Glomerular endothelial cell (primary cell): Measurements from ENCODE around the gene SERGEF. TPM values are rescaled to one million over a fixed set of nuclear protein-coding genes. Genes with fewer than 3 reads are reported as not detected.

Experiments used
- DNase-seq: peaks from one replicate; pipeline ENCODE4 v3.0.0-alpha.2; 2011; ENCODE audit warnings: low read depth, low spot score; ENCODE audit errors: extremely low read depth
- total RNA-seq: library from RNA; depleted of rRNA; stranded (reverse); fragments of >200 nt; gene quantifications from 2 replicates; pipeline ENCODE4 v1.2.3, GENCODE V29; 2015

The SERGEF gene
- total RNA-seq, 1 donor from 2014 or later, result 5.4 TPM

DNA sequence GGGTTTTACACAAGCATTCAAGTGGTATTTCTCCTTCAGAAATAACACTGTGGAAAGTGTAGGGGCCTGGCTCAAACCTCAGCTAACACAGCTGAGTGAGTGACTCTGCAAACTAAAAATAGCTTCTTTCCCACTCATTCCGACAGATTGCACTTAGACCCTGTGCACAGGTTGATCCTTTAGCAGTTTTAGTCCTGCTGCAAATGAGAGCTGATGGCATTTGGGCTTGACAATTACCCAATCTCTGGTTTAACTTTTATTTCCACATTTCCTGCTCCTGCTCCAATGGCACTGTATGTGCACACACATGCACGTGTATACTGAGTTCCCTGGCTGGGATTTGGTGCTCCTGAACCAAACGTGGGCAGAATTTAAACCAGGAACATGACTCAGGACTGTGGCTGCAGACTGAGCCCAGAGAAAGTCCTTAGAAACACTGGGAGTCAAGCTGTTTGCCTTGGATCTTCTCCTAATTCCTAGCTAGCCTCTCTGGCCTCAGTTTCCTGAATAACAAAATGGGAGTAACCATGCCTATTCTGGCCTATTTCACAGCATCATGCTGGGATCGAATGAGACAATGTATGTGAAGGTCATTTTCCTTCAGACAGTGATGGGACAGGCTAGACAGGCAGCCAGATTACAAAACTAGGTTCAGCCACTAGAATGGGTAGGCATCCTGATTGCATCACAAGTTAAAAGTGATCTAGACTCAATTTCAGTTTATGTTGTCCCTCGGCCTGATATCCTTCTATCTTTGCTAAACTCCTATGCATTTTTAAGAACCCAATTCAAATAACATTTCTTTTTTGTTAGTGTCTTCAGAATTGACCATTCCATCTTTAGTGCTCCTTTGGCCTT, 58.2 kb downstream of the SERGEF start:
- DNase-seq, result no peak

DNA sequence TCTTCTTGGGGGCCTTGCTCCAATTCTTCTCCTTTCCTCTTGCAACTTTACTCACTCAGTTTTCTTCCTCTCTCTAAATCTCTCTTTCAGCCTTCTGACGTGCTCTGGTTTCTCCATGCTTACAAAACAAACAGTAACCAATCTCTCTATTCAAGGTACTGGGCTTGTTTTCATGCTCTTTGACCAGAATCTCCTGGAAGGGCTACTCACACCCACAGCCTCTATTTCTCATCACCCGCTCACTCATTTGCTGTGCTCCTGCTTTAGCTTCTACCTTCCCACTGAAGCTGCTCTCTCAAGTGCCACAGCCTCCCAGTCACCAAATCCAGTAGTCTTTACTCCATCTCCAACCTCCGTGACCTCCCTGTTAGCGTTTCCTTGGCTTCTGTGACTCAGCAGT, 60.4 kb downstream of the SERGEF start:
- DNase-seq, result no peak

DNA sequence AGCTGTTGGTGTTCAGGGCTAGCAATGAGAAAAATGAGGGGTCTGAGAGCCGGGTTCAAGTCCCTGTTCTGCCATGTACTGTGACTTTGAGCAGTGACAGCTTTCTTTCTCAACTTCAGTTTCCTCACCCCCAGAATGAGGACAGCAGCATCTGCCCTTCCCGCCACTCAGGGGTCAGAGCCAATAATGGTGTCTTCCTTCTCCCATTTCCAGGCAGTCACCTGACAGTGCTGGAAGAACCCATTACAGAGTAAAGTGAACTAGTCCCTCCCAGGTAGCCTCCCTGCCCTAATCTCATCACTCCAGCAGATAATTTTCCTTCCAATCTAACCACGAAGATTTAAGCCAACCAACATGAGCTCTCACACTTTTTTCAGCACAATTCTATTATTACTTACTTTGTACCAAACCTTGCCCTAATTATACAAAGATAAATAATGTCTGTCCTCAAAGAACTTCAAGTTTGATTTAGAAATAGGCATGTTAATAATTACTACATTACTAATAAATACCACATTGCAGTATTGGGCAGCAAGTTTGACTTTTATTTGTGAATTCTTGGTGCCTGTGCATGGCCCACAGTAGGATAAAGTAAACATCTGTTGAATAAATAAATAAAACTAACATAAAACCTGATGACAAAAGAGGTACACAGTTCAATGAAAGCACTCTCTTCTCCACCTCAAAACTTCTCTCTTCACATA, 61.0 kb downstream of the SERGEF start:
- no peak for DNase-seq

GRCh38 chr11:17950644-17951043, 62.2 kb downstream of the SERGEF start:
- no peak for DNase-seq

DNA sequence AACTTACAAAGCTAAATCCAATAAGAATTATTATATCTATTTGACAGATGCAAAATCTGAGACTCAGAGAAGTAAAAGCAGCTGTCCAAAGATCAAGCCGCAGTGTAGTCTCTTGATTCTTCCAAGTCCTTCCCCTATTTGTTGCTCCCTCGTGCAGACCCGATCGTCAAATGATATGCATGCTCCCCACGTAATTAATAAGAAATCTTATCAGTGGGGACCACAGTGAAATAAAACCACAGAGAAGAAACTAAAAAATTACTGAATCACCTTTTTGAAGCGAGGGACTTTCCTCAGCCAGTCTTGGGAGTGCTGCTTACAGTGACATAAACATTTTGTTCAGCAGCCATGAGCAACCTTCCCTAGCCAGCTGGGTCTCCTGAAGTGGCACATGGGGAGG, 64.6 kb downstream of the SERGEF start:
- DNase-seq, result no peak

- no peak for DNase-seq
Observed at GRCh38 chr11:17939542-17939941, 73.3 kb downstream of the SERGEF start.

DNA sequence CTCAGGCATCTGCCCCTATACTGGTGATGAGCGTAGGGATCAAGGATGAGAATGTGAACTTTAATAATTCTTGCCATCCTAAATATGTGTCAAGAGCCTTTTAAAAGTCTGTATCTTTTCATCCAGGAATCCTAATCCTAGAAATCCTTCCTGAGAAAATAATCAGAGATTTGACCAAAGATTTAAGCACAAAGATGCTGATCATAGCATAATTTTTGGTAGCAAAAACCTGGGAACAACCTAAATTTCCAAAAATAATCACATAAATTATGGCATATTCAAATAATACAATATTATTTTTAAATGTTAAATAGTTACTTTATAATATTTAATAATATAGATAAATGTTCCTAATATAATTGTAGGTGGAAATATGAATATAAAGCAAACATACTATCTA, 76.1 kb downstream of the SERGEF start:
- DNase-seq, result no peak

- no peak for DNase-seq
Observed at GRCh38 chr11:17934194-17934593, 78.7 kb downstream of the SERGEF start.

GRCh38 chr11:17933708-17934107, 79.1 kb downstream of the SERGEF start:
- no peak for DNase-seq

- no peak for DNase-seq
Observed at GRCh38 chr11:17932472-17932871, 80.4 kb downstream of the SERGEF start.

GRCh38 chr11:17931595-17931994, 81.3 kb downstream of the SERGEF start:
- DNase-seq, result no peak

DNA sequence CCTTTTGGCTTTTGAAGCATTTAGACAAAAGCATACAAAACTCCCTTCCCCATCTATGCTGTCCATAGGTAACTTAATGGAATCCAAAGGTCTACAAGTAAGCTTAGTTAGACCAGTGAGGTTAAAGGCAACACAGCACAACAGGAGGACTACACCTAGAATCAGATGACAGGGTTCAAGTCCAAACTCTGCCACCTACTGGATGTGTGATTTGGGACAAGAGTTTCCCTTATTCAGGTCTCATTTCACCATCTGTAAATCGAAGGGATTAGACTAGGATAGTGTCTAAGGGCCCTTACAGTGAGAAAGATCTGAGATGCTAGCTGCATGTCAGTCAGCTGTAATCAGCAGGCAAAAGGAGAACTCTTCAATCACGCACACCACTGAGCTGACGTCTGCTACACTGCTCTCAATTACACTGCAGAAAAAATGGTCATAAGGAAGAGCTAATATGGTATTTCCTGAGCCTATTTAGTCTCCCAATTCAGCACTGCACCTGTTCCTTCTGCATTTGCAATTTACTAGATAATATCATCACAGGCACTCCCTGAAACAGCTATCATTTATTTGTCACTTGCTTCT, 82.2 kb downstream of the SERGEF start:
- DNase-seq, result no peak

DNA sequence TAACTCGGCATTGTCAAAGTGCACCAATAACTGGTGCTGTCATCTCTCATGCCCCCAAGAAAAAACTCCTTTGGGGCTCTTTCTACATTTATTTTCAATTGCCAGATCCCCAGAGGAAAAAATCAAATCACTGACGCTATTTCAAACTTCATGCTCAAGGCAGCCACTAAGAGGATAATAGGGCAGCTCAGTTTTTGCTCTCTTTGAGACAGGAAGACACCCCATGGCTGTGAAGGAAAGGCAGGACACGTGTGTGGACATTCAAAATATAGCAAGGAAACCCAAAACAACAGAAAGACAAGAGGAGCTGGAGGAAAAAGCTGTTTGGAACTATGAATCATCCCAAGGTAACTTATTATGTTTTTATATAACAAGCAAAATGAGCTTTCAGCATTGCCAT, 83.7 kb downstream of the SERGEF start:
- DNase-seq, result no peak

DNA sequence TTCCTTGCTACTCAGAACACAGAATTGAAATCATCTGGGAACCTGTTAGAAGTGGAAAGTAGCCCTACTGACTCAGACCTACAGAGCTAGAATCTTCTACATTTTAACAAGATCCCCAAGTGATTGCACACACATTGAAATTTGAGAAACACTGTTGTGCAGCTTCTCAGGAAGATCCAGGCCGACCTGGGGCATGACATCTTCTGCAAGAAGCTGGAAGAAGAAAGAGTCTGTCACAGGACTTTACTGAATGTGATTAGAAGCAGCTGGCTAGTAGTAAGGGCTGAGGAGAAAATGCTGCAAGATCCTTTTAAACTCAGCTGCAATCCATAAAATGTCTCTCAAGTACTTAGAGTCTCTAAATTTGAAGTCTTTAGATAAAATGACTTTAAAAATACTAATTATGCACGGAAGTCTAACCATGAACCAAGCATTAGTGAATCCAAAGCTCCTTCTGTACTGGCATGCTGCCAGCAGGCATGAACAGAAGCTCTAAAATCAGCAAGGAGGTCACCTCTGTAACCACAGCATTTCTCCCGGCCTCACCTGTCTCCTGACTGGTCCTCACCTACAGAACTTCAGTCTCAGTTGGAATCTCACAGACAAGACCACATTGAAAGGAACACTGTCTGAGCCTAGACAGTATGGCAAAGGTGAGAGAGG, 85.0 kb downstream of the SERGEF start:
- no peak for DNase-seq

GRCh38 chr11:17927041-17927440, 85.8 kb downstream of the SERGEF start:
- no peak for DNase-seq

DNA sequence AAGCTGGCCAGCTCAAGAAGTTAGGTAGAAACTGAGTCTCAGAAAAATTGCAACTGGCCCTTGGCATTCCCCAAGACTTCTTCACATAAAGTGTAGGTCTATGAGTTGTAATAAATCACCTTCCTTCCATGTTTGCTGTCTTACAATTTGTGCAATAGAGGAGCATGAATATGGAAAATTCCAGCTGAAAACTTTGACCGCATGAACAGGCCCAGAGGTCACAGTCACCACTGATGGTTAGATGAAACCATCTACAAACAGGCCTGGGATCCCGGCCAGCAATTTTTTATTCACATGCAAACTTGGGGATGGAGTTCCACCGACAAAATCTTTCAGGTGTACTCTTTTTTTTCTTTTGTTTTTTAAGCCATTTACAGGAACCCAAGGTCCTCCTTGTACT, 88.1 kb downstream of the SERGEF start:
- DNase-seq, result no peak

GRCh38 chr11:17923217-17923616, 89.6 kb downstream of the SERGEF start:
- no peak for DNase-seq

GRCh38 chr11:17922416-17922788, 90.4 kb downstream of the SERGEF start:
- DNase-seq, result no peak

- DNase-seq, result no peak
Observed at GRCh38 chr11:17921659-17922415, 91.0 kb downstream of the SERGEF start.

- DNase-seq, result no peak
Observed at GRCh38 chr11:17918049-17918605, 94.7 kb downstream of the SERGEF start.
